Occipital lobe (tissue), 2 donors: ENCODE data around the gene TMEM87B. TPM values are rescaled to one million over a fixed set of nuclear protein-coding genes. Genes with fewer than 3 reads are reported as not detected.
"Not testable (repeated sequence)": the region's sequence is repeated elsewhere in the genome, so short reads cannot be mapped to it uniquely, and the experiment has no call there.

ENCODE experiments used
- DNase-seq: peaks from one replicate; lab custom pipeline; 2025; lab: John Stamatoyannopoulos, UW
- total RNA-seq: library from RNA; depleted of rRNA; stranded (reverse); fragments of >200 nt; gene quantifications from one replicate; pipeline ENCODE4 v1.2.3, GENCODE V29; 2014

Gene TMEM87B
- total RNA-seq, 1 donor from 2014 or later = 15.3 TPM

DNA sequence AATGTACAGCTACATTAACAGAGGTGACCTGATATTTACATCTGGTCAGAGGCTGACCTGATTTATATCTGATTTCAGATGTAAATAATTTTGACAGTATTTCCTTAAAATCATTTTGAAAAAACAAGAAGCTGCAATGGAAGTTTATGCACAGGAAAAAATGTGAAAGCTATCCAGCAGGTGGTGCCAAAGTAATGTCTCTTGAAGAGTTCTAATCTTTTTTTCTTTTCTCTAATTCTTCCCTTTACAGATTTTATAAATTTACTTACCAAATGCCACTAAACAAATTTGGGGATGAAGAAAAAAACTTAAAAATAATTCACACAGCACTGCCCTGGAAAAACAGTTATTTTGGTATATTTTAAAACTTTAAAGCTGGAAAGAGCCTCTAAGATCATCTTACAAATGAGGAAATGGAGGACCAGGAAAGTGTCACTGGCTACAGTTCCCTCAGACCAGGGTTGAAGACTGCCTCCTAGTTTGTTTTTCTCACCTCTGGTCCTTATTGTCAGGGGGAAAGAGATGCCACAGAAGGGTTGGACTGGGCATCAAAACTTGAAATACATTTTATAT is 66.7 kb downstream of the TMEM87B start:
- DNase-seq = no peak

DNA sequence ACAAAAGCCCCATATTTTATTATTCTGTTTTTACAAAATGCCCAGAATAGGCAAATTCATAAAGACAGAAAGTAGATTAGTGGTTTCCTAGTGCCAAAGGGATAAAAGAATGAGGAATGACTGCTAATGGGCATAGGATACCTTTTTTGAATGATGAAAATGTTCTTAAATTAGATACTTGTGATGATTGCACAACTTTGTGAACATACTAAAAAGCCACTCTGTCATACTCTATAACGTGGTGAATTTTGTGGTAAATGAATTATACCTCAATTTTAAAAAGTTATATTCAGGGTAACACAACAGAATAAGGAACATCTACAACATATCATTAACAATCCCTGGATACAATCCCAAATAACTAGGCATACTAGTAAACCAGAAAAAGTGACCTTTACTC is 74.0 kb downstream of the TMEM87B start:
- DNase-seq = no peak

DNA sequence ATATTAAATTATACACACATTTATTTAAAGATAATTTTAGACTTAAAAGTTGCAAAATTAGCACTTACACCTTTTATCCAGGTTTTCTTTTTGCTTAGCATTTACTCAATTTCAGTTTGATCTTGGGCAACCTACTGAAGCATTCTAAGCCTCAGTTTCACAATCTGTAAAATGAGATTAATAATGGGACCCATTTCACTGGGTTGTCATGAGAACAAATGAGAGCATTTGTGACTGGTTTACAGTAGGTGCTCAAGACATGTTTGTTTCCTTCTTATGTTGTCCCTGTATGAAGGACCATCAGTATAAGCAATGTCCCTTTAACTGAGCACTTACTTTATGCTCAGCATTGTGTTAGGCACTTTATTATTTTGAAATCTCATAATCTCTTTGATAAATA is 78.3 kb downstream of the TMEM87B start:
- no peak for DNase-seq

GRCh38 chr2:112134120-112134519 is 79.1 kb downstream of the TMEM87B start:
- DNase-seq = no peak

DNA sequence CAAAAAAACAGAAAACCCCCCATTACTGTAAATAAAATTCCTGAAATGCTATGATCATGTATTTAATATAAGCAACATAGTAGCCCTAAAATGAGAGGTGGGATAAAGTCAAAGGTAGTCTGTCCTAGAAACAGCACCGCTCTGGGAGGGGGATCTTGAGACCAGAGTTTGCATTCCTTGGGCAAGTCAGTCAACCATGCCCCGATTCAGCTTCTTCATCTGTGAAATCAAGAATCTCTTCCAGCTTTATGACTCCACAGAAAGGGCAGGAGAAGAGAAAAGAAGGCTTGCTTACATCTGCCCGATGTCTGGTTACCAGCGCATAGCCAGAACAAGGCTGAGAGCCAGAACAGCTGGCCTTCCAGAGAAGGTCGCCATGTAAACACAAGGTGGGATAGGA is 81.0 kb downstream of the TMEM87B start:
- DNase-seq = no peak

GRCh38 chr2:112137516-112138158 is 82.6 kb downstream of the TMEM87B start:
- no peak for DNase-seq

DNA sequence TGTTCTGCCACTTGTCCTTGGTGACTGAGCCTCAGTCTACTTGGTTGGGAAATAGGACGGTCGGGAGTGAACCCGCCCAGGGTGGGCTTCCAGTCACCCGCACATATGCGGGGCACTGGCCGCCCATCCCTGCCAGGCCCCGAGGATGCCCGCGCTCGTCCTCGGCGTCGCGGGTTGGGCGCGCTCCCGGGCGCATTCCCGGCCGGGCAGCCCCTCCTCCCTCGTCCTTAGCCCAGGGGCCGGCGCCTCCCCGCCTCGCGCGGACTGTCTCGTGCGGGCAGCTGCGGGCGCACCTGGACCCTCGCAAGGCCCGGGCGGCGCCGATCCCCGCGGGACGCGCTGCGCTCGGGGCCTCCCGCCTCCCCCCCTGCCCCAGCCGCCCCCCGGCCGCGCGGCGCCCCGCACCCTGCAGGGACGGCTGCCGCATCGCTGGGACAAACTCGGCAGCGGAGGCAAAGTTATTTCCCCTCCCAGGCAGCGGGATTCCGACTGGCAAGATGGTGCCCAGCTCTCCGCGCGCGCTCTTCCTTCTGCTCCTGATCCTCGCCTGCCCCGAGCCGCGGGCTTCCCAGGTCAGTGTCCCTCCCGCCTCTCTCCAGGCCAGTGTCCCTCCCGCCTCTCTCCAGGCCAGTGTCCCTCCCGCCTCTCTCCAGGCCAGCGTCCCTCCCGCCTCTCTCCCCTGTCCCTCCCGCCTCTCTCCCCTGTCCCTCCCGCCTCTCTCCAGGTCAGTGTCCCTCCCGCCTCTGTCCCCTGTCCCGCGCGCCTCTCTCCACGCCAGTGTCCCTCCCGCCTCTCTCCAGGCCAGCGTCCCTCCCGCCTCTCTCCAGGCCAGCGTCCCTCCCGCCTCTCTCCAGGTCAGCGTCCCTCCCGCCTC is 83.3 kb downstream of the TMEM87B start, which contains the start of gene FBLN7:
TSS of gene FBLN7 (plus strand) at position 227 of the 874 bp plus-strand sequence. CDS start at position 498, 271 bp downstream.
- no peak for DNase-seq

GRCh38 chr2:112139033-112139614 is 84.1 kb downstream of the TMEM87B start:
- DNase-seq = not testable (repeated sequence)

DNA sequence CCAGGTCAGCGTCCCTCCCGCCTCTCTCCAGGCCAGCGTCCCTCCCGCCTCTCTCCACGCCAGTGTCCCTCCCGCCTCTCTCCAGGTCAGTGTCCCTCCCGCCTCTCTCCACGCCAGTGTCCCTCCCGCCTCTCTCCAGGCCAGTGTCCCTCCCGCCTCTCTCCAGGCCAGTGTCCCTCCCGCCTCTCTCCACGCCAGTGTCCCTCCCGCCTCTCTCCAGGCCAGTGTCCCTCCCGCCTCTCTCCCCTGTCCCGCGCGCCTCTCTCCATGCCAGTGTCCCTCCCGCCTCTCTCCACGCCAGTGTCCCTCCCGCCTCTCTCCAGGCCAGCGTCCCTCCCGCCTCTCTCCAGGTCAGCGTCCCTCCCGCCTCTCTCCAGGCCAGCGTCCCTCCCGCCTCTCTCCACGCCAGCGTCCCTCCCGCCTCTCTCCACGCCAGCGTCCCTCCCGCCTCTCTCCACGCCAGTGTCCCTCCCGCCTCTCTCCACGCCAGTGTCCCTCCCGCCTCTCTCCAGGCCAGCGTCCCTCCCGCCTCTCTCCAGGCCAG is 84.7 kb downstream of the TMEM87B start:
- not testable (repeated sequence) for DNase-seq

DNA sequence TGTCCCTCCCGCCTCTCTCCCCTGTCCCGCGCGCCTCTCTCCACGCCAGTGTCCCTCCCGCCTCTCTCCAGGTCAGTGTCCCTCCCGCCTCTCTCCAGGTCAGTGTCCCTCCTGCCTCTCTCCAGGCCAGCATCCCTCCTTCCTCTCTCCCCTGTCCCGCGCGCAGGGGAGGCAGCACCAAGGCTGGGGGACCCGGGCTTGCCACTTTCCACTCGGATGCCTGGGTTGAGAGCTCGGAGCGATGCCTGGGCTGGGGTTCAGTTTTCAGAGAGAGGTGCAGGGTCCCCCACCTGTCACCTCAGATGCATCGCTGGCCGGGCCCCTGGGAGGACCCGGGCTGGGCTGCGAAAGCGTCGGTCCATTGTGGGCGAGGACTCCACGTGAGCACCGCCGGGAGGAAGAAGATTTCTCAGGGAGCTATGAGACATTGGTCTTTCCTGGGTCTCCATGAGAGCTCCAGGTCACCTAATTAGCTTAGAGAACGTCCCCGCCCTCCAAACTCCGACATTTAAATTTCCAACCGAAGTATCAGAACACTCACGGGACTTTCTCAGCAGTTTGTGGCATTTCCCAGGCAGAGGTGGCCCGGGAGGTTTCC is 85.2 kb downstream of the TMEM87B start:
- no peak for DNase-seq

DNA sequence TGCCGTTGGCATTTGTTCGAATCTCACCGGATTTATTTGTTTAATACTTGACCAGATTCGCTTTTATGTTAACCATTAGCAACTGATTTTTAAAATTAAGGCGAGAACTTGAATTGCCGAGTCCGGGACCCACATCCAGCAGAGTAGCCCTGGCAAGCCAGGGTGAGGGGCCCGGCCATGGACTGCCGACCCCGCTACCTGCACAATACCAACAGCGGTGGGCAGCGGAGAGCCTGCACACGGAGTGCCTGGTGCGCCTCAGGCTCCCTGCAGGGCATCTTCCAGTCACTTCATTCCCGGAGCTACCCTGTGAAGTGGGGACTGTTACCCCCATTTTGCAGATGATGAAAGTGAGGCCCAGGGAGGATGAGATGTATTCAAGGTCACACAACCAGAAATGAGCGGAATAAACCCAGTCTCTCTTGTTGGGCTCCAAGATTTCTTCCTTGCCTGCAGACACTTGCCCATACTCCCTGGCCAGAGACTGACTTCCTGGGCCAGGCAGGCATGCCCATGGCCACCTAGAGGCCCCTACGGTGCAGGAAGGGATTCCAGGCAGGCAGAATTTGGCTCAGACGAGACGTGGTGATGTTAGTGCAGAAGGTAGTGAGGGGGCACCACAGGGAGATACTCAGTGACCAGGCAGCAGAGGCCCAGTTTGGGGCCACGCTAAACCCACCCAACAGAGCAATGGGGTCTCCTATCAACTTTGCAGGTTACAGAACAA is 86.0 kb downstream of the TMEM87B start:
- no peak for DNase-seq

GRCh38 chr2:112141626-112142007 is 86.5 kb downstream of the TMEM87B start:
- DNase-seq = no peak

DNA sequence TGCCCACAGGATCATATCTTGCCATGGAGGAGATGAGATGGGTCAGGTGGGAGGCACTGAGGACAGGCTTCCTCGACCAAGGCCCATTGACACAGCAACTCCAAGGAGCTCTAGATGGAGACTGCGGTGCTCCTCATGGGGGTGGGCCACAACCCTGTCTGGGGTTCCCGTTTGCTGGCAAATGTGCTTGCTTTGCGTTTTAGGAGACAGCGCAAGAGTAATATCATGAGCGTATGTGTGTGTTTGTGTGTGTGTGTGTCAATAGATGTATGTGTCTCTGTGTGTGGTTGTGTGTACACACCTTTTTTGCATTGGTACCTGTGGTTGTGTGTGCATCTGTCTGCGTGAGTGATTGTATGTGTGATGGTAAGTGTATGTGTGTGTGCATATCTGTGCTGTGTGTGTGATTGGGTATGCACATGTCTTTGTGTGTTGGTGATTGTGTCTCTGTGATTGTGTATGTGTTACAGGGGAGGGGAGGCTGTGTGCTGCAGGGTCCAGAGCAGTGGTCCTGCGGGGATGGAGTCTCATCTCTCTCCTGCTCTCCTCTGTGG is 87.5 kb downstream of the TMEM87B start:
- DNase-seq = no peak

DNA sequence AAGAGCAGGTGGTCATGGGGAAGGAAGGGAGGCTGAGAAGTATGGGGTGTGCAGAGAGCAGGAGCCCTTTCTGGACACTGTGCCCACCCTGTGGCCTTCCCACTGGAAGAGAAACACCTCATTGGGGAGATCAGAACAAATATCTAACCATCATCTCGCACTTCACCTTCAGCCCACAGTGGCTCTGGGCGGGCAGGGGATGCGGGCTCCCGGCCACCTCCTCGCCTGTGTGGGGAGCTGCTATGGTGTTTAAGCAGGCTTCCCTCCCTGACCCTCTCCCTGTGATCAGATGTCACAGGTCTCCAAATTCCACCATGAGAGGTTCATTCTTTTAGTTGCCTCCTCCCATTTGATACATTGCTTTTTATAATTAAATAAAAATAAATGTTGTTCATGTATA is 88.1 kb downstream of the TMEM87B start:
- DNase-seq = no peak

- DNase-seq = no peak
Observed at GRCh38 chr2:112144966-112145365, 89.9 kb downstream of the TMEM87B start.

GRCh38 chr2:112147382-112148168 is 92.5 kb downstream of the TMEM87B start:
- no peak for DNase-seq

GRCh38 chr2:112148477-112148876 is 93.4 kb downstream of the TMEM87B start:
- DNase-seq = no peak

- no peak for DNase-seq
Observed at GRCh38 chr2:112149194-112149593, 94.1 kb downstream of the TMEM87B start.

DNA sequence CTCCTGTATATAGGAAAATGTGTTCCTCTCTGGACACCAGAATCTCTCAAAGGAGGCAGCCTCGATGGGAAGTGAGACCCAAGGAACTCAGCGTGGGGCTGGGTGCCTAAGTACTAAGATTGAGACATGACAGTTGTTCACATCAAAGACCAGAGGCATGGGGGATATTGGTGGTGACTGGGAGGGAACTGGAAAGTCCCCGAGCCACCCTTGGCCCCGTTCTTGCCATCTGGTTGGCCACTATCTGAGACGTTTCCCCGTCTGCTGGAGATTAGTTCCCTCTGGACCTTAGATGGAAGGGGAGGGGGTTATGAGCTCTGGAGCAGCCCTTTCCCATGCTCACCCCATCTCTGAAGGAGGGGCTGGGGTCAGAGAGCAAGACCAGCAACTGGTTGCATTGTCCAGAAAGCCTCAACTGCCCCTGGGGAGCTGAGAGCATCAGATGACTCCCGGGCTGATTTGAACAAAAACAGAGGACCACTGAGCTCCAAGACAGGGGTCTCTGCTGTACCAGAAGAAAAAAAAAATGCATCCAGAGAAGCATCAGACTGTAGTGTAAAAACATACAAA is 94.9 kb downstream of the TMEM87B start:
- DNase-seq = no peak
